A549 (cell line): ENCODE measurements around the gene GJA10. TPM values are rescaled to one million over a fixed set of nuclear protein-coding genes. Genes with fewer than 3 reads are reported as not detected.
A peak's percentile ranks its signal among the peaks of the same experiment; 100 is the strongest.

ENCODE experiments used
- ATAC-seq, 2 experiments: fragments of 200-7000 bp in 1 of 2; fragments of >200 bp in 1 of 2; cut with Nextera tagmentation in 1 of 2; cut with Tn5 transposase in 1 of 2; 3 replicates each; pipeline versions ENCODE4 v1.8.0 to v1.9.1; 2018 to 2020; ENCODE audit warnings: mild to moderate bottlenecking in 1 of 2, moderate library complexity in 1 of 2
- CTCF ChIA-PET: fragments of 300-600 bp; sonication (Branson Sonifier 250); formaldehyde crosslinking; extraction: SDS; loops from one replicate; lab custom pipeline; 2021; ENCODE audit warnings: antibody characterized with exemption, inconsistent platforms; lab: Yijun Ruan, JAX
- POLR2A ChIA-PET: fragments of 350-600 bp; formaldehyde crosslinking; extraction: SDS; loops from one replicate; lab custom pipeline; 2021; ENCODE audit warnings: antibody characterized with exemption, inconsistent platforms; lab: Yijun Ruan, JAX
- DNase-seq, 2 experiments: peaks; one replicate each; pipeline versions ENCODE4 v3.0.0 to v3.0.0-alpha.2; 2011 to 2016; ENCODE audit warnings: low read depth in 1 of 2, low spot score in 1 of 2
- FAIRE-seq: peaks from 2 replicates; lab custom pipeline; 2011; peaks lifted over from hg19 to GRCh38; lab: Jason Lieb, UNC
- H3K27ac ChIP-seq, 2 experiments: fragments of >200 bp; sonication (Bioruptor Twin); formaldehyde crosslinking; 3 replicates each; pipeline ENCODE4 v1.5.1; 2016 to 2017
- H3K4me1 ChIP-seq: fragments of >200 bp; sonication (Bioruptor Twin); formaldehyde crosslinking; 3 replicates; pipeline ENCODE4 v1.6.1; 2016
- H3K4me2 ChIP-seq: fragments of >200 bp; sonication (Bioruptor Twin); formaldehyde crosslinking; 3 replicates; pipeline ENCODE4 v1.6.1; 2016
- H3K4me3 ChIP-seq: fragments of >200 bp; sonication (Bioruptor Twin); formaldehyde crosslinking; 3 replicates; pipeline ENCODE4 v1.5.1; 2016
- H3K9me3 ChIP-seq: fragments of >200 bp; sonication (Bioruptor Twin); formaldehyde crosslinking; 3 replicates; pipeline ENCODE4 v1.6.1; 2016
- CEBPB ChIP-seq, 2 experiments: fragments of >200 bp in 1 of 2; sonication (Bioruptor Twin) in 1 of 2; formaldehyde crosslinking in 1 of 2; IDR thresholded peaks; 2 replicates each; pipeline ENCODE4 v1.6.1; 2012 to 2016
- CHD2 ChIP-seq: fragments of 150-350 bp; IDR thresholded peaks from 2 replicates; pipeline ENCODE4 v1.6.1; 2014; ENCODE audit warnings: low read length; ENCODE audit not compliant: partially characterized antibody
- CHD4 ChIP-seq: fragments of 200-600 bp; sonication (generic); IDR thresholded peaks from 2 replicates; pipeline ENCODE4 v1.6.1; 2016; ENCODE audit warnings: antibody characterized with exemption, mild to moderate bottlenecking, borderline replicate concordance
- EP300 ChIP-seq, 2 experiments: fragments of >200 bp; sonication (Bioruptor Twin); formaldehyde crosslinking; IDR thresholded peaks; 2 replicates in 1 of 2; 3 replicates in 1 of 2; pipeline ENCODE4 v1.6.1; 2016 to 2017
- HEYL ChIP-seq: fragments of 250-450 bp; sonication (Bioruptor Pico); IDR thresholded peaks from 2 replicates; pipeline ENCODE4 v1.8.0; 2021; ENCODE audit warnings: mild to moderate bottlenecking, moderate library complexity
- KDM1A ChIP-seq: fragments of 200-600 bp; sonication (generic); IDR thresholded peaks from 2 replicates; pipeline ENCODE4 v1.6.1; 2016; ENCODE audit warnings: low read depth, mild to moderate bottlenecking
- MAFK ChIP-seq: fragments of 450-650 bp; IDR thresholded peaks from 2 replicates; pipeline ENCODE4 v1.6.1; 2014; ENCODE audit not compliant: partially characterized antibody
- NFE2L2 ChIP-seq: fragments of 150-350 bp; conservative IDR thresholded peaks from 2 replicates; pipeline ENCODE4 v1.6.1; 2014; ENCODE audit warnings: low read length
- NR3C1 ChIP-seq: fragments of >200 bp; sonication (Bioruptor Twin); formaldehyde crosslinking; IDR thresholded peaks from 3 replicates; pipeline ENCODE4 v1.6.1; 2017
- PHF8 ChIP-seq: fragments of 200-600 bp; sonication (generic); IDR thresholded peaks from 2 replicates; pipeline ENCODE4 v1.6.1; 2016; ENCODE audit warnings: low read depth, mild to moderate bottlenecking, antibody characterized with exemption, moderate library complexity, borderline replicate concordance
- POLR2A ChIP-seq: IDR thresholded peaks from 2 replicates; pipeline ENCODE4 v1.6.1; 2012; ENCODE audit warnings: mild to moderate bottlenecking, low read length
- RNF2 ChIP-seq: fragments of 200-600 bp; sonication (generic); IDR thresholded peaks from 2 replicates; pipeline ENCODE4 v1.6.1; 2016; ENCODE audit warnings: low read depth, mild to moderate bottlenecking, antibody characterized with exemption, moderate library complexity, borderline replicate concordance
- TFCP2L1 ChIP-seq: fragments of 250-450 bp; sonication (Bioruptor Pico); IDR thresholded peaks from 2 replicates; pipeline ENCODE4 v1.5.0; 2021; ENCODE audit warnings: mild to moderate bottlenecking
- ZNF302 ChIP-seq: fragments of 250-450 bp; sonication (Bioruptor Pico); IDR thresholded peaks from 2 replicates; pipeline ENCODE4 v1.9.0; 2021; ENCODE audit warnings: inconsistent platforms, mild to moderate bottlenecking, moderate library complexity
- ZSCAN20 ChIP-seq: fragments of 250-450 bp; sonication (Bioruptor Pico); IDR thresholded peaks from 2 replicates; pipeline ENCODE4 v1.8.0; 2022; ENCODE audit warnings: mild to moderate bottlenecking, moderate library complexity
- WGBS: methylation state at CpG from one replicate; pipeline ENCODE4 v1.1.6; 2017; ENCODE audit errors: missing lambda C conversion rate; 5-methylcytosine and 5-hydroxymethylcytosine counted together
- polyA plus RNA-seq, 4 experiments: library from polyadenylated mRNA; depleted of rRNA in 3 of 4; stranded (reverse); fragments of >200 nt; fragmentation: RNase III in 1 of 4; extraction: RNeasy Plus Mini Kit Qiagen cat#74134 plus additional on column Dnase treatment in 1 of 4; gene quantifications; 2 replicates in 3 of 4; 3 replicates in 1 of 4; pipeline ENCODE4 v1.2.3, GENCODE V29; 2011 to 2017
- TF ChIP-seq, protein P1 (sequence below): IDR thresholded peaks from 2 replicates; pipeline ENCODE4 v1.6.1; 2012; ENCODE audit warnings: low read depth, borderline replicate concordance

The GJA10 gene
- polyA plus RNA-seq, 2 of the 4 experiments (the other 2 are of a cell fraction), result not detected

DNA sequence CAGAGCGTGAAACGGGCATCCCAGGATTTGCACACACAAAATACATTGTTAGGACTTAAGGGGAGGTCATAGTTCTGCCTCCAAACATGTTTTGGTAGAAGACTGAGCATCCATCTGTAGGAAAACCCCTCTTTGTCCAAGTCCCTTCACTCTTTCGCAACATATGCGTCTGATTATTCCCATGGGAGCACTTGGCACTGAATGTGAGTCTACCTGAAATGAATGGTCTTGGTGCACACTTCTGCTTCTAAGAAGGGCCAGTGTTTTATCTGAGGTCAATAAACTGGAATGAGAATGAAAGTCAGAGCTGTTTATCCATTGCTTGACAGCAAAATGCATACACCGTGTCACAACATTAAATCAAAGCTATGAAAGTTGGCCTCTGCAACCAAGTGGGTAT lies 33.0 kb downstream of the GJA10 start:
- Histone ChIP-seq H3K9me3 (no peaks in the 10 kb centered on the region), H3K4me2 (no peak overlapping the region), H3K27ac (no peak overlapping the region), H3K4me3 (no peak overlapping the region), H3K4me1 (peaks cover 8% of the 10 kb centered on the region; the same call in 2 of the 3 replicates)
- DNase-seq (no peak), FAIRE-seq (no peak), ATAC-seq (no peak)
- 77% methylated on average over 5 of the region's 5 CpGs for WGBS
- CTCF ChIA-PET, result interaction anchor here (1.2 to 1.4 kb wide), 2 partner anchors 13 to 552 kb away, joined by 3 to 4 read pairs; no protein-coding TSS in a partner anchor
- TF ChIP-seq NR3C1, result no peak
- no peak for TF ChIP-seq KDM1A
- POLR2A ChIA-PET, result no interaction called here

DNA sequence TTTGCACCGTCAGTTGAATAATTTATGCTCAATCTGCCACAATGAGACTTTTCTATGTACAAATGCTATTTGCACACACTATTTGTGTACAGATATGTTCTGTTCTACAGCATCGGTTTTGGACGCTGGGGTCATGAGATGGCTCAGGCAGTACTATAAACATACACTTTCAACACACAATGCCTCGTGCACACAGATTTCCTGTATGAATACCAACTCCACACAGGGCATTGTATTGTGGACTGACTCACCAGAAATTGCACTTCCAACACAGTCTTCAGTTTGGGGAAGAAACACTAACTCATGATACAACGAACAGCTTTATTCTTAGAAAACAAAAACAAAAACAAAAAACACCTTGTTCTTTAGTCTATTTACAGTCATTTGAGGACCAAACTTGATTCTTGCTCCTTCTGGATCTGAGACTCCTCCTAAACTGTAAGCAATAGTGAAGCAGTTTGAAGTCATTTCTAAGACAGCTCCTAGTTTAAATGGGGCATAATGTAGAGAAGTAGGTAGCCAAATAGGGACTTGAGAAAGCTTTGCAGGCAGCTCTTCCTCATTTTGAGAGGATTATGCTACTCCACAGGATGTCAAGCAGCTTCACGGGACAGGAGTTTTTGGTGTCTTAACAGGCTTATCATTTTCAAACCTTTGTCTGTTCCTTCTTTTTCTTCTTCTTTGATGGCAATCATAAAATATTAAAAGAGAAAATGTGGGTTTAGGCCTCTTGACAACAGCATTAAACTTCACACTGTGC lies 33.7 kb downstream of the GJA10 start:
- no peak overlapping the region for H3K4me3 ChIP-seq
- no peak overlapping the region for H3K4me2 ChIP-seq
- FAIRE-seq, result no peak
- no peak overlapping the region for H3K27ac ChIP-seq
- ChIA-PET CTCF (interaction anchor here (1.2 to 1.4 kb wide), 2 partner anchors 12 to 551 kb away, joined by 3 to 4 read pairs; no protein-coding TSS in a partner anchor), POLR2A (no interaction called here)
- WGBS, result 52% methylated on average over 6 of the region's 6 CpGs
- ATAC-seq, result no peak
- DNase-seq, result no peak
- H3K4me1 ChIP-seq, result peaks cover 8% of the 10 kb centered on the region; the same call in 2 of the 3 replicates
- no peaks in the 10 kb centered on the region for H3K9me3 ChIP-seq
- no peak for TF ChIP-seq CHD2
- no peak for TF ChIP-seq RNF2
- TF ChIP-seq MAFK, result no peak
- TF ChIP-seq ZSCAN20 (CRISPR knock-in tag), result no peak
- TF ChIP-seq CHD4, result no peak
- TF ChIP-seq ZNF302, result no peak
- no peak for TF ChIP-seq CEBPB (IDR thresholded peaks at IDR 0.05)

DNA sequence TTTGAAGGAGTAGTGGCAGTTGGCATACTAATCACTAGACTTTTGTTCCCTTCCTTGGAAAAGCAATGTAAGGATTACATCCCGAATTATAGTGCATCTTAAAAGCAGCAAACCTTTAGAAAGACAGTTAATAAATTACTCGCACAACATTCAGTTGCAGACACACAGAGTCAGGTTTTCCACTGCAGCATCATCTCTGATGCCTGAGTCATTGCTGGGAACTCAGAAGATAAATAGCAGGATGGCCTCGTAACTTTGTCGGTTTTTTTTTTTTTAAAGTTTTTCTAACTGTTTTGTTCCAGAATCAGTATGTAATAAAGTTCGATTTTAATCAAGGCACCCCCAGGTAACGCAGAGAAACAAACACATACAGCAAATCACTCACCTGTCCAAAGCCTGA lies 34.3 kb downstream of the GJA10 start:
- no peak overlapping the region for H3K27ac ChIP-seq
- no peaks in the 10 kb centered on the region for H3K9me3 ChIP-seq
- peaks cover 8% of the 10 kb centered on the region; the same call in 2 of the 3 replicates for H3K4me1 ChIP-seq
- 32% methylated on average over 6 of the region's 6 CpGs for WGBS
- DNase-seq, result no peak
- no peak overlapping the region for H3K4me2 ChIP-seq
- no peak overlapping the region for H3K4me3 ChIP-seq
- no peak for FAIRE-seq
- TF ChIP-seq PHF8, result no peak
- TF ChIP-seq NFE2L2, result no peak
- TF ChIP-seq POLR2A, result no peak
- POLR2A ChIA-PET, result no interaction called here
- CTCF ChIA-PET, result no interaction called here
- ATAC-seq, result 0 out of 6 replicates have a peak, but pooled peaks of 1 of the 2 experiments have one; percentile 31

DNA sequence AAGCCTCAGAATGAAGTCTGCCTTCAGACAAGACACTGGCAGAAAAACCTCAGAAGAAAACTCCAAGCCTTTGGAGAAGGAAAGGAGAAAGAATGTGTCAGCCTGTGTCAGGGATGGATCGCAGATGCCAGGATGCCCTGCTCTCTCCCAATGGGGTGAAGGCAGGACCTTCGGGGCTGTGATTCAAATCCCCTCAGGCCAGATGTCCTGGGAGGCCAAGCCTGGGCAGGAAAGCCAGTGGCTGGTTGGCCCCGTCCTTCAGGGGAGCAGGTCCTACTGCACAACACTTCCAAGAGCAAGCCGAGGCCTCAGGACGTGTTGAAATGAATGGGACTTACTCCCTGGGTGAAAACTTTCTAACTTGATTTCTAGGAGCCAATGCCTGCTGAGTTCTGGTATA lies 36.5 kb downstream of the GJA10 start:
- CTCF ChIA-PET, result interaction anchor here (1.7 kb wide), 1 partner anchor 10 kb away, joined by 15 read pairs; no protein-coding TSS in a partner anchor
- TF ChIP-seq, protein P1, sequence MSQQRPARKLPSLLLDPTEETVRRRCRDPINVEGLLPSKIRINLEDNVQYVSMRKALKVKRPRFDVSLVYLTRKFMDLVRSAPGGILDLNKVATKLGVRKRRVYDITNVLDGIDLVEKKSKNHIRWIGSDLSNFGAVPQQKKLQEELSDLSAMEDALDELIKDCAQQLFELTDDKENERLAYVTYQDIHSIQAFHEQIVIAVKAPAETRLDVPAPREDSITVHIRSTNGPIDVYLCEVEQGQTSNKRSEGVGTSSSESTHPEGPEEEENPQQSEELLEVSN, result no peak
- TF ChIP-seq PHF8 (no peak), HEYL (CRISPR knock-in tag) (no peak), TFCP2L1 (CRISPR knock-in tag) (no peak), EP300 (IDR thresholded peaks at IDR 0.05) (no peak)
- DNase-seq (no peak), ATAC-seq (no peak), FAIRE-seq (no peak)
- POLR2A ChIA-PET, result no interaction called here
- H3K4me1 ChIP-seq, result peaks cover 8% of the 10 kb centered on the region; the same call in 2 of the 3 replicates
- no peaks in the 10 kb centered on the region for H3K9me3 ChIP-seq
- no peak overlapping the region for H3K27ac ChIP-seq
- H3K4me3 ChIP-seq, result no peak overlapping the region
- 71% methylated on average over 5 of the region's 5 CpGs for WGBS
- H3K4me2 ChIP-seq, result no peak overlapping the region
